ENCODE measurements around the gene SPEG.

SPEG gene

GRCh38 chr2:219512524-219513216, 78.0 kb downstream of the SPEG start:
- no peak for DNase-seq (ENCODE audit: low read depth, low spot score)

- no peak for DNase-seq (ENCODE audit: low read depth, low spot score)
These were observed 79.1 kb downstream of the SPEG start for GRCh38 chr2:219513787-219514186.

- DNase-seq (ENCODE audit: low read depth, low spot score) = peak; percentile 43
These were observed 79.6 kb downstream of the SPEG start, which contains the start of gene ASIC4 for GRCh38 chr2:219514196-219514761. Gene ASIC4, plus strand, starts transcription at chr2:219514482. Its CDS starts 243 bp downstream, at chr2:219514725.

GRCh38 chr2:219514836-219515235, 80.2 kb downstream of the SPEG start:
- DNase-seq (ENCODE audit: low read depth, low spot score) = no peak

GRCh38 chr2:219515874-219516629, 81.4 kb downstream of the SPEG start:
- DNase-seq (ENCODE audit: low read depth, low spot score) = no peak

- DNase-seq (ENCODE audit: low read depth, low spot score) = no peak
These were observed 82.2 kb downstream of the SPEG start for GRCh38 chr2:219516888-219517287.

- DNase-seq (ENCODE audit: low read depth, low spot score) = no peak
These were observed 83.5 kb downstream of the SPEG start for GRCh38 chr2:219517954-219518778.

- DNase-seq (ENCODE audit: low read depth, low spot score) = no peak
These were observed 84.9 kb downstream of the SPEG start for GRCh38 chr2:219519526-219519916.

GRCh38 chr2:219520079-219520478, 85.4 kb downstream of the SPEG start:
- peak; percentile 4 for DNase-seq (ENCODE audit: low read depth, low spot score)

GRCh38 chr2:219521066-219521880, 86.6 kb downstream of the SPEG start:
- DNase-seq (ENCODE audit: low read depth, low spot score) = peak; percentile 84

- peak; percentile 72 for DNase-seq (ENCODE audit: low read depth, low spot score)
These were observed 87.7 kb downstream of the SPEG start for GRCh38 chr2:219522111-219523030.

- DNase-seq (ENCODE audit: low read depth, low spot score) = no peak
These were observed 88.5 kb downstream of the SPEG start for GRCh38 chr2:219523031-219523671.

- no peak for DNase-seq (ENCODE audit: low read depth, low spot score)
These were observed 90.2 kb downstream of the SPEG start for GRCh38 chr2:219524817-219525216.

GRCh38 chr2:219525533-219526232, 91.0 kb downstream of the SPEG start:
- peak; percentile 87 for DNase-seq (ENCODE audit: low read depth, low spot score)

- DNase-seq (ENCODE audit: low read depth, low spot score) = no peak
These were observed 91.9 kb downstream of the SPEG start for GRCh38 chr2:219526320-219527075.

GRCh38 chr2:219527076-219527394, 92.4 kb downstream of the SPEG start:
- no peak for DNase-seq (ENCODE audit: low read depth, low spot score)

- no peak for DNase-seq (ENCODE audit: low read depth, low spot score)
These were observed 92.8 kb downstream of the SPEG start for GRCh38 chr2:219527472-219527871.
